ENCODE data around the gene ATL3.
A peak's percentile ranks its signal among the peaks of the same experiment; 100 is the strongest.
"Not testable (repeated sequence)": the region's sequence is repeated elsewhere in the genome, so short reads cannot be mapped to it uniquely, and the experiment has no call there.

ATL3 gene

DNA sequence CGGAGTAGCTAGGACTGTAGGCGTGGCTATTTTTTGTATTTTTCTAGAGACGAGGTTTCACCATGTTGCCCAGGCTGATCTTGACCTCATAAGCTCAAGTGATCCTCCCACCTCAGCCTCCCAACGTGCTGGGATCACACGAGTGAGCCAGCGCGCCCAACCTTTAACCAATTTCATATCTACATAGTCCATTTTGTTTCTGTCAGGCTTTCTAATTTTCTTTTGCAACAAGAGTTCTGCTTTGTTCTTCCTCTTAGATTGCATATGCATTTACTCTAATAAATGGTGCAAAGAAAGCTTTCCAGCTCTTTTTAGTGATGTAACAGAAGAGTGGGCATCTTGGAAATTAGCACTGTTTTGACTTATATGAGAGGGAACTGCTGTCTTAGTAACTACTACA is 23.4 kb upstream of the ATL3 start:
- 100% methylated on average over 7 of the region's 7 CpGs for WGBS (ENCODE audit: insufficient coverage)
- POLR2A ChIA-PET: interaction anchor here (0.6 kb wide), 1 partner anchor 14 kb away, joined by 3 read pairs; no protein-coding TSS in a partner anchor
- DNase-seq: no peak

DNA sequence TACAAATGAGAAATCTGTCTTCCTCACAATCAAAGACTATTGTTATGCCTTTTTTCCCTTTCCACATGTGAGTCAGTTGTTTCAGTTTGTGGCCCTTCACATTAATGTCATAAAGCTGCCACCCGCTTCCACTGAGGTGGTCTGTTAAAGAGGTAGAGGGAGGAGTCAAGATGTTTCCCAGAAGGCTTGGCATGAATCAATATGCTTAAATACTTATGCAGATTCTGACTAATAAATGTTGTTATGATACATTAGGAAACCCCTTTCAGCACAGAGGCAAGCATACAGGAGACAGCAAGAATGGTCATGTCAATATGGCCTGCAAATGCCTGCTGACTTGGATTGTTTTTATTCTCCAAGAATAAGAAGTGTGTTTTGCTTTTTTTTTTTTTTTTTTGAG is 16.7 kb upstream of the ATL3 start:
- POLR2A ChIA-PET: no interaction called here
- no peaks in the 10 kb centered on the region for H3K27me3 ChIP-seq (replicated peaks in 2 of 5; ENCODE audit: control insufficient read depth in 4 of 5, insufficient read depth in 5 of 5, low read length in 4 of 5)
- peaks cover 9 to 29% (median 19%) of the 10 kb centered on the region in 4 experiments for H3K4me1 ChIP-seq (ENCODE audit: control extremely low read depth in 1 of 4, control insufficient read depth in 4 of 4, insufficient read depth in 4 of 4, low read length in 3 of 4)
- DNase-seq: no peak
- CTCF ChIA-PET: interaction anchor here (0.6 kb wide), 1 partner anchor 52 kb away, joined by 3 read pairs; no protein-coding TSS in a partner anchor
- no CpG with 5 or more reads among the region's 1 CpG for WGBS (ENCODE audit: insufficient coverage)
- H3K9me3 ChIP-seq (ENCODE audit: control extremely low read depth in 1 of 5, control insufficient read depth in 4 of 5, insufficient read depth in 2 of 5, low read depth in 1 of 5, low read length in 4 of 5): no peaks in the 10 kb centered on the region
- peaks cover 0 to 4% (median 0%) of the 10 kb centered on the region in 4 experiments for H3K36me3 ChIP-seq (ENCODE audit: control insufficient read depth in 4 of 4, insufficient read depth in 4 of 4, low read length in 3 of 4)
- H3K27ac ChIP-seq (ENCODE audit: insufficient read depth in 1 of 2, low read depth in 1 of 2, low read length in 2 of 2, poor library complexity in 1 of 2, severe bottlenecking in 2 of 2): no peak overlapping the region
- H3K4me3 ChIP-seq (ENCODE audit: control insufficient read depth in 1 of 7, extremely low read depth in 1 of 7, insufficient read depth in 4 of 7, low read depth in 2 of 7, low read length in 6 of 7): no peak overlapping the region

More for the DNA sequence above, 23.4 kb upstream of the ATL3 start:
- CTCF ChIA-PET: interaction anchor here (0.9 to 1.0 kb wide), 2 partner anchors 8 to 44 kb away, joined by 3 to 5 read pairs; no protein-coding TSS in a partner anchor
- no peak overlapping the region for H3K27ac ChIP-seq (ENCODE audit: insufficient read depth in 1 of 2, low read depth in 1 of 2, low read length in 2 of 2, poor library complexity in 1 of 2, severe bottlenecking in 2 of 2)
- peaks cover 0 to 4% (median 0%) of the 10 kb centered on the region in 4 experiments for H3K36me3 ChIP-seq (ENCODE audit: control insufficient read depth in 4 of 4, insufficient read depth in 4 of 4, low read length in 3 of 4)
- no peaks in the 10 kb centered on the region for H3K27me3 ChIP-seq (replicated peaks in 2 of 5; ENCODE audit: control insufficient read depth in 4 of 5, insufficient read depth in 5 of 5, low read length in 4 of 5)
- H3K9me3 ChIP-seq (ENCODE audit: control extremely low read depth in 1 of 5, control insufficient read depth in 4 of 5, insufficient read depth in 2 of 5, low read depth in 1 of 5, low read length in 4 of 5): no peaks in the 10 kb centered on the region
- H3K4me3 ChIP-seq (ENCODE audit: control insufficient read depth in 1 of 7, extremely low read depth in 1 of 7, insufficient read depth in 4 of 7, low read depth in 2 of 7, low read length in 6 of 7): no peak overlapping the region
- peaks cover 0 to 3% (median under 1%) of the 10 kb centered on the region in 4 experiments for H3K4me1 ChIP-seq (ENCODE audit: control extremely low read depth in 1 of 4, control insufficient read depth in 4 of 4, insufficient read depth in 4 of 4, low read length in 3 of 4)

DNA sequence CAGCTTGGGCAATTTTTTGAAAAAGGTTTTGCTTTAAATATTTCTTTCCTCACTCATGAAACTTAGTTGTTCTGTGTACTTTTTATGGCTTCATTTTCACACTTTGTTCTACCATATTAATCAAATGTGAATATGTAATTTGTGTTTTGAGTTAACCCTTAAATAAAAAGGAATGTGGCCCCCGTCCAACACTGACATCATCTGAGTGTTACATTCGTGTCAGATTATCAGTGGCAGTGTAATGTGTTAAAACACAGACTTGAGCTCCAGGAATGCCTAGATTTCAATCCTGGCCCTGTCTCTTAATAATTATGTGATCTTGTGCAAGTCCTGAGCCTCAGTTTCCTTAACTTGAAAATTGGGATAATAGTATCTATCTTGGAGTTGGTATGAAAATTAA is 15.8 kb upstream of the ATL3 start:
- 95% methylated on average over 2 of the region's 2 CpGs for WGBS (ENCODE audit: insufficient coverage)
- Histone ChIP-seq H3K27ac (ENCODE audit: insufficient read depth in 1 of 2, low read depth in 1 of 2, low read length in 2 of 2, poor library complexity in 1 of 2, severe bottlenecking in 2 of 2) (no peak overlapping the region), H3K36me3 (ENCODE audit: control insufficient read depth in 4 of 4, insufficient read depth in 4 of 4, low read length in 3 of 4) (peaks cover 0 to 4% (median 0%) of the 10 kb centered on the region in 4 experiments), H3K4me1 (ENCODE audit: control extremely low read depth in 1 of 4, control insufficient read depth in 4 of 4, insufficient read depth in 4 of 4, low read length in 3 of 4) (peaks cover 16 to 38% (median 26%) of the 10 kb centered on the region in 4 experiments), H3K27me3 (replicated peaks in 2 of 5; ENCODE audit: control insufficient read depth in 4 of 5, insufficient read depth in 5 of 5, low read length in 4 of 5) (no peaks in the 10 kb centered on the region), H3K4me3 (ENCODE audit: control insufficient read depth in 1 of 7, extremely low read depth in 1 of 7, insufficient read depth in 4 of 7, low read depth in 2 of 7, low read length in 6 of 7) (no peak overlapping the region), H3K9me3 (ENCODE audit: control extremely low read depth in 1 of 5, control insufficient read depth in 4 of 5, insufficient read depth in 2 of 5, low read depth in 1 of 5, low read length in 4 of 5) (no peaks in the 10 kb centered on the region)
- no peak for DNase-seq
- CTCF ChIA-PET: interaction anchor here (1.0 to 1.3 kb wide), 3 partner anchors 8 to 26 kb away, joined by 3 to 4 read pairs (median 3); no protein-coding TSS in a partner anchor
- POLR2A ChIA-PET: no interaction called here

DNA sequence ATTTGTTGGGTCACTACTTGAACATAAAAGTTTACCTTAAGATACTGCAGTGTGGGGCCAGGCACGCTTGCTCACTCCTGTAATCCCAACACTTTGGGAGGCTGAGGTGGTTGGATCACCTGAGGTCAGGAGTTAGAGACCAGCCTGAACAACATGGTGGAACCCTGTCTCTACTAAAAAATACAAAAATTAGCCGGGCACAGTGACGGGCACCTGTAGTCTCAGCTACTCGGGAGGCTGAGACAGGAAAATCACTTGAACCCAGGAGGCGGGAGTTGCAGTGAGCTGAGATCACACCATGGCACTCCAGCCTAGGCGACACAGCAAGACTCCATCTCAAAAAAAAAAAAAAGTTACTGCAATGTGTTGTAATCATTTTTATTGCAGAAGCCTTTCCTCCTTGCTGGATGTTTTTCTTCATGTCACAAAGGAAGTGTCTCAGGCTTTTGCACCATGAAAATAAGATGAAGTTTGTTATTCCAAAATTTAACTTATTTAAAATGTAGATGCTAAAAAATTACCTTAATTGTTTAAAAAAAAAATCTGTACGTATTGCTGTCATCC is 14.1 kb upstream of the ATL3 start:
- H3K4me1 ChIP-seq (ENCODE audit: control extremely low read depth in 1 of 4, control insufficient read depth in 4 of 4, insufficient read depth in 4 of 4, low read length in 3 of 4): peaks cover 16 to 45% (median 31%) of the 10 kb centered on the region in 4 experiments
- CTCF ChIA-PET: interaction anchor here (1.1 to 1.2 kb wide), 2 partner anchors 15 to 53 kb away, joined by 3 read pairs; partner anchors contain the start of gene ATL3

DNA sequence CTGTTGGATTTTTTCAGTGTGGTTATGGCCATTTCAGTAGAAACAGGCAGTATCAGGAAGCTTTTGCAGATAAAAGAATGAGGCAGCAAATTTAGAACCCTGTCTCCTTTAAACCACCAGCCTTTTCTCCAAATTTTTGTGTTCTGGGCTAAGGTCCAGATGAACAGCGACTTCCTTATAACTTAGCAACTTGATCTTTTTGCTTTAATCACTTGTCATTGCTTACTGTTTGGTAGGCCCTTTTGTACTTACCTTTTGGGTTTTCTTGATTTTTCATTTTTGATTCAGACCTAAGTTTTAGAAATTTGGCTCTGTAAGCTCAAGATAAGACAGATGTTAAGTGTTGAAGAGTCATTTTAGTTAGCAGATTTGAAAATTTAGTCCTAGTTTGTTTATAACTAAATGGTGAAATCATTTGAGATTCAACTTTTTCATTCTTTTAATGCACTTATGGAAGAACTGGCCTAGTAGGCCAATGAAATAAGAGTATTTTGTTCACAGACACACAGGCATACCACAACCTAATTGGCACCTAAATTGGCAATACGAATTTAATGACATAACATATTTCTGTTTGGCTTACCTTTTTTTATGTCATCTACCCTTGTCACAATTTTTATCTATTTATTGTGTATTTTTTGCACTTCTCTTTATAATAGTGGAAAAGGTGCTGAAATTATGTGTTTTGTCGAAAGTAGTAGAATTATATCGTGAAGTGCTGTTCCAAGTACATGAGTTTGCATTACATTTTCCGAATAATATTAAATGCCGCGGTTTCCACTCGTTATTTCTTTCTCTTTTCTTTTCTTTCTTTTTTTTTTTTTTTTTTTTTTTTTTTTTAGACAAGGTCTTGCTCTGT is 12.2 kb upstream of the ATL3 start:
- CTCF ChIA-PET: interaction anchor here (0.9 to 2.3 kb wide), 6 partner anchors 11 to 66 kb away, joined by 3 to 19 read pairs (median 6); partner anchors contain the start of gene ATL3

More for the DNA sequence above, 14.1 kb upstream of the ATL3 start:
- 98% methylated on average over 5 of the region's 7 CpGs for whole genome bisulfite sequencing (ENCODE audit: insufficient coverage)
- not testable (repeated sequence) for H3K9me3 ChIP-seq (ENCODE audit: control extremely low read depth in 1 of 5, control insufficient read depth in 4 of 5, insufficient read depth in 2 of 5, low read depth in 1 of 5, low read length in 4 of 5); DNase-seq; H3K27me3 ChIP-seq (replicated peaks in 2 of 5; ENCODE audit: control insufficient read depth in 4 of 5, insufficient read depth in 5 of 5, low read length in 4 of 5); H3K27ac ChIP-seq (ENCODE audit: insufficient read depth in 1 of 2, low read depth in 1 of 2, low read length in 2 of 2, poor library complexity in 1 of 2, severe bottlenecking in 2 of 2); H3K36me3 ChIP-seq (ENCODE audit: control insufficient read depth in 4 of 4, insufficient read depth in 4 of 4, low read length in 3 of 4)
- peak overlapping the region in 1 of 7 experiments; percentile 37 for H3K4me3 ChIP-seq (ENCODE audit: control insufficient read depth in 1 of 7, extremely low read depth in 1 of 7, insufficient read depth in 4 of 7, low read depth in 2 of 7, low read length in 6 of 7)
- POLR2A ChIA-PET: interaction anchor here (0.5 kb wide), 1 partner anchor 40 kb away, joined by 4 read pairs; no protein-coding TSS in a partner anchor

DNA sequence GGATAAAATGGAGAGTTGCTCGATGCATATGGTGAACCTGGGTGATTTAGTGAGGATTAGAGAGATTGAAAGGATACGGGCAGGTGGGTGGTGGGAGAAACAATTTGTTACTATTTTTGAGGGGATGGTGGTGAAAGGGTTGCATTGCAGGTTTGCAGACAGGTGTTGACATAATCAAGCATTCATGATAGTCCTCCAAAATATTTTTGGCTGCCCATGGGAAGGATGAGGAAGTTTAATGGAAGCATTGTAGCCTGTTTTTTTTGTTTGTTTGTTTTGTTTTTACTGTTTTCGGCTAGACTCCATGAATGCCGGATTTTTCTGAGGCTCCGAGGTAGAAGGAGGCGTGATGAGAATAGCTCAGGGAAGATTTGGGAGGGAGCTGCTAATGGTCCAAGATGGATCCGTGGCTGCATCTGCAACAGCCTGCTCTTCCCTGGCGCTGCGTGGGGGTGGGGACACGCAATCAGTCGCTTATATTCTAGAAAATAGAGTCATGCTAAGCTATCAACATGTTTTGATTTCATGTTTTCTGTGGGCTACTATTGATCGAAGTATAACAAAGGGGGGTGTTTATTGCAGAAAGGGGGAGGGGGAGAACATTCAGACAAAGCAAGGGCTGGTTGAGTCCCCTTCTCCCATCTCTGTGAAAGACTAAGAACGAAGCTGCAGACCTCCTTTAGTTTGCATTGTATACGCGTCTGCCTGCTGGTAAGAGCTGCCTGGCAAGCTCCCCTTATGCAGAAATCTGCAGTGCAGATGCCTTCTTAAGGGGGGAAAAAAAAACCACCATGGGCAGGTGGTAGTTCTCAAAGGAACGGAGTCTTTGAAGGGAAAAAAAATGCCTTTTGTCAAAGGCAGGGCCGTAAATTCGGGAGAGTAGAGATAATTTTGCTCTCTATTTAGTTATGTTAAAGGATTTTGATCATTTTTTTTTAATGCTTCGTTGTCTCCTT is 11.2 kb upstream of the ATL3 start:
- Histone ChIP-seq H3K27ac (ENCODE audit: insufficient read depth in 1 of 2, low read depth in 1 of 2, low read length in 2 of 2, poor library complexity in 1 of 2, severe bottlenecking in 2 of 2) (peak overlapping the region; percentile 61 to 85), H3K36me3 (ENCODE audit: control insufficient read depth in 4 of 4, insufficient read depth in 4 of 4, low read length in 3 of 4) (no peaks in the 10 kb centered on the region), H3K4me1 (ENCODE audit: control extremely low read depth in 1 of 4, control insufficient read depth in 4 of 4, insufficient read depth in 4 of 4, low read length in 3 of 4) (peaks cover 12 to 40% (median 30%) of the 10 kb centered on the region in 4 experiments), H3K27me3 (replicated peaks in 2 of 5; ENCODE audit: control insufficient read depth in 4 of 5, insufficient read depth in 5 of 5, low read length in 4 of 5) (no peaks in the 10 kb centered on the region), H3K4me3 (ENCODE audit: control insufficient read depth in 1 of 7, extremely low read depth in 1 of 7, insufficient read depth in 4 of 7, low read depth in 2 of 7, low read length in 6 of 7) (peak overlapping the region; percentile 64 to 100 (median 90)), H3K9me3 (ENCODE audit: control extremely low read depth in 1 of 5, control insufficient read depth in 4 of 5, insufficient read depth in 2 of 5, low read depth in 1 of 5, low read length in 4 of 5) (no peaks in the 10 kb centered on the region)
- WGBS (ENCODE audit: insufficient coverage): 0% methylated on average over 10 of the region's 19 CpGs
- ChIA-PET POLR2A (interaction anchor here (0.7 to 1.8 kb wide), 2 partner anchors 11 to 27 kb away, joined by 3 to 7 read pairs; no protein-coding TSS in a partner anchor), CTCF (interaction anchor here (1.0 to 2.3 kb wide), 7 partner anchors 10 to 67 kb away, joined by 3 to 19 read pairs (median 5); partner anchors contain the start of gene ATL3)
- DNase-seq: peak; percentile 14 to 36 (median 22)

More for the DNA sequence above, 12.2 kb upstream of the ATL3 start:
- Histone ChIP-seq H3K9me3 (ENCODE audit: control extremely low read depth in 1 of 5, control insufficient read depth in 4 of 5, insufficient read depth in 2 of 5, low read depth in 1 of 5, low read length in 4 of 5) (no peaks in the 10 kb centered on the region), H3K27me3 (replicated peaks in 2 of 5; ENCODE audit: control insufficient read depth in 4 of 5, insufficient read depth in 5 of 5, low read length in 4 of 5) (no peaks in the 10 kb centered on the region), H3K4me1 (ENCODE audit: control extremely low read depth in 1 of 4, control insufficient read depth in 4 of 4, insufficient read depth in 4 of 4, low read length in 3 of 4) (peaks cover 12 to 40% (median 30%) of the 10 kb centered on the region in 4 experiments), H3K36me3 (ENCODE audit: control insufficient read depth in 4 of 4, insufficient read depth in 4 of 4, low read length in 3 of 4) (no peaks in the 10 kb centered on the region), H3K4me3 (ENCODE audit: control insufficient read depth in 1 of 7, extremely low read depth in 1 of 7, insufficient read depth in 4 of 7, low read depth in 2 of 7, low read length in 6 of 7) (peak overlapping the region in 6 of 7 experiments; percentile 73 to 100 (median 91)), H3K27ac (ENCODE audit: insufficient read depth in 1 of 2, low read depth in 1 of 2, low read length in 2 of 2, poor library complexity in 1 of 2, severe bottlenecking in 2 of 2) (peak overlapping the region in 1 of 2 experiments; percentile 72)
- WGBS (ENCODE audit: insufficient coverage): no CpG with 5 or more reads among the region's 8 CpGs
- POLR2A ChIA-PET: interaction anchor here (0.6 to 1.8 kb wide), 2 partner anchors 16 to 26 kb away, joined by 4 to 7 read pairs; no protein-coding TSS in a partner anchor
- DNase-seq: peak; percentile 40 to 76 (median 69)
